Endothelial cell of hepatic sinusoid (primary cell): ENCODE measurements around the gene STOML1.
"Not testable (repeated sequence)": the region's sequence is repeated elsewhere in the genome, so short reads cannot be mapped to it uniquely, and the experiment has no call there.

Experiments used
- in situ Hi-C: cut with HindIII; loops from 2 replicates; pipeline ENCODE4 v1.10.0; 2017; ENCODE audit warnings: low sequenced_read_pairs

The STOML1 gene

DNA sequence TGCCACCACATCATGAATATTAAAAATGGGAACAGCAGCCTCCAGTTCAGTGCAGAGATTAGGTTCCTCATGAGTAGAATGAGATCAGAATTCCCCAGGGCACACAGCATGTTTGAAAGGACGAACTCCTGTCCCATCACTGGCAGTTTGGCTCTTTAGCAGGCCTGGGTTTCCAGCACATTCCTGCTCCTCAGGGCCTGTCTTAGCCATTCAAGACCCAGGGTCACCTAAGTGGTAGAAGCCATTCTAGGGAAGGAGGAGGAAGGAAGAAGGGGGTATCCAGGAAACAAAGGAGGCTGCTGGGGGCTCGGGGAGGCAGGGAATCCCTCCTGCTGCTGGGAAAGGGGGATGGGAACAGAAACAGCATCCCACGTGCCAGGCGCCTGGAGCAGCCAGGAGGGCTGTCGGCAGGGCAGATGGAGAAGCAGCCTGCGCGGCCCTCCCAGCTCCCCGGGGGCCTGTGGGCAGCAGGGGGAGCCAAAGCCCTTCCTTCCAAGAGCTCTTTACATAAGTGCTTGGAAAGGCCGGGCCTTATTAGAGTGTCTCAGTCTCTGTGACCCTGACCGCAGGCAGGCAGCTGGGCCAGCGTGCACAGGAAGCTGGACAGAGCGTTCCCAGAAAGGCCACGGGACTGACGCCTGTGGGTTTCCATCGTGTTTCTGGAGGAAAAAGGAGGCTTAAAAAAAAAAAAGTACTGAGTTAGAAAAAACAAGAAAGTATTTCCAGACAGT is 41.1 kb downstream of the STOML1 start:
- in situ Hi-C loops = no loop called here

DNA sequence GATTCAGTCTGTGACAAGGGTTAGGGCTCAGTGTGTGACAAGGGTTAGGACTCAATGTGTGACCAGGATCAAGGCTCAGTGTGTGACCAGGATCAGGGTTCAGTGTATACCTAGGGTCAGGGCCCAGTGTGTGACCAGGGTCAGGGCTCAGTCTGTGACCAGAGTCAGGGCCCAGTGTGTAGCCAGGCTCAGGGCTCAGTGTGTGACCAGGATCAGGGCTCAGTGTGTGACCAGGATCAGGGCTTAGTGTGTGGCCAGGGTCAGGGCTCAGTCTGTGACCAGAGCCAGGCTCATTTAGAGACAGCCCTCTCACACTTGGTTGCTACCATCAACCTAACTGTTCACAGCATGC is 41.6 kb downstream of the STOML1 start:
- in situ Hi-C loops = no loop called here

DNA sequence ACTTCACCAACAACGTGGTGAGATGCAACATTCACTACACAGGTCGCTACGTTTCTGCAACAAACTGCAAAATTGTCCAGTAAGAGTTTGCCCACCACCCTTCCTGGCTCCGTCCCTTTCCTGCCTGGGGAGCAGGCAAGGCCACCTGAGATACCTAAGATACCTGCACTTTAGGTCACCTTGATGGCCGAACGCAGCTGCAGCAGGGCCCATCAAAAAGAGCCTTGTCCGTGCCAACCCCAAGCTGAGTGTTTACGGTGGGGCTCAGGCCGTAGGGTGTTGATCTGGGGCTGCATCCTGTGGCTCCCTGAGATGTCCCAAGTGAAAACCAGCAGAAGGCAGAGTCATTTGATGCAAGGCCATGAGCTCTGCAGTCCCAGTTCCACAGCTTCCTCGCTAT is 42.6 kb downstream of the STOML1 start:
- in situ Hi-C loops = loop anchor here (5.0 to 10.0 kb wide), 2 partner anchors 175 to 358 kb away; no protein-coding TSS in a partner anchor

DNA sequence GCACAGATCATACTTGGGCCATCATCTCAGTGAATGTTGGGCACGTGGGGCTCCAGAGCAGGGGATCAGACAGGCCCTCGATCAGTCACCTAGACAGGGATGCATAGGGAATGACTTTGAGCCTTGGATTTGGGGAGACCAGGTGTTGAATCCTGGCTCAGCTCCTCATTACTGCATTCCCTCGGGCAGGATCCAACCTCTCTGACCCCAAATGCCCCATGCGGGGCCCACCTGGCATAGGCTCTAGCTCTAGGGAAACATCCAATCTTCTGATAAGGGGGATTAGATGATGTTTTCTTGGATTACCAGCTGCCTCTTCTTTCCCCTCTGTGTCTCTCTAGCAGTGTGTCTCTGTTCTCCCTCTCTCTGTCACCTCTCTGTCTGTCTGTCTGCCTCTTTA is 43.1 kb downstream of the STOML1 start:
- in situ Hi-C loops = loop anchor here (5.0 to 10.0 kb wide), 2 partner anchors 176 to 358 kb away; no protein-coding TSS in a partner anchor

DNA sequence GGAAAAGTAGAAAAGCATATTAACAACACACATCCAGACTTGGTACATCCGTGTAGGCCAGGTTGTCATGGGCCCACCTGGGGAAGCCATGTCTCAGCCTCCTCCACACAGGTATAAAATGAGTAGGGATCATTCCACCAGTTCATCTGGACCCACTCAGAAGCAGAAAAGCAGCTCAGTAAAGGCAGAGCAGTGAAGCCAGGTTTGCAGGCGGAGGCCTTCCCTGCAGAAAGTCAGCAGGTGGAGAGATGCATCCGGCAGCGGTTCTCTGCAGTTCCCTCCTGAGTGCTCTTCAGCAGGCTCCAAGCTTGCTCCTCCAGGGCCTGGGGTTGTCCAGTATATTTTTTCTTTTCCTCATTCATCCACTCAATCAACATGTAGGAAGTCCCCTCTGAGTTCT is 43.7 kb downstream of the STOML1 start:
- in situ Hi-C loops = loop anchor here (5.0 to 10.0 kb wide), 2 partner anchors 176 to 359 kb away; no protein-coding TSS in a partner anchor

DNA sequence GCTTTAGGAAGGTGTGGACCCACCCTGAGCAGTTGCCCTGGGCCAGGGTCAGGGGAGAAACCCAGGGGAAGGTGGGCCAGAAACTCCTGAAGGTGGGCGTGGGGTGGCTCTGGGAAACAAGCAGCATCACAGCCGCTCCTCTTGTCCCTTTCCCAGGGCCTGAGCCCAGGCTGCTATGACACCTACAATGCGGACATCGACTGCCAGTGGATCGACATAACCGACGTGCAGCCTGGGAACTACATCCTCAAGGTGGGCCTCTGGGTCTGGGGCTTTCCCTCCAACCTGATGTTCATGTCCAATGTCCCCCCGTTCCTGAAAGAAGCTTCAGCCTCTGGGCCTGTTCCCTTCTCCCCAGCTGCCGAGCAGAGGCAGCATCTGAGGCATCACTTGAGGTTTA is 44.4 kb downstream of the STOML1 start:
- in situ Hi-C loops = loop anchor here (5.0 to 10.0 kb wide), 2 partner anchors 177 to 360 kb away; no protein-coding TSS in a partner anchor

DNA sequence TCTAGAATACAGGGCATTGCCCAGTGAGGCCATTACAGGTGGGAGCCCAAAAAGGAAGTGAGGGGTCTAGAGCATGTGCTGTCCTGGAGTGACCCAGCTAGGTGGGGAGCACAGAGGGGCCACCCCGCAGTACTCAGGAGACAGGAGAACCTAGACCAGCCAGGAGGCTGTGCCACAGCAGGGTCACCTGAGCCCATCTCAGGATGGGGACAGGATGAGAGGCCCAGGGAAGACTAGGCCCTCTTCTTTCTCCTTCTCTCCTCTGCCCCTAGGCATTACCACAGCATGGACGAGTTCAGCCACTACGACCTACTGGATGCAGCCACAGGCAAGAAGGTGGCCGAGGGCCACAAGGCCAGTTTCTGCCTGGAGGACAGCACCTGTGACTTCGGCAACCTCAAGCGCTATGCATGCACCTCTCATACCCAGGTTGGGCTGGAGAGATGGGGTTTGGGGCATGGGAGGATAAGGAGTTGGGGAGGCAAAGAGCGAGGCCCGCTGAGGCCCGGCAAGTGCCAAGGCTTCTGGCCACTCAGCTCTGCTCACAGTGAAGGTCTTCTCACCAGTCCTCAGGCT is 45.2 kb downstream of the STOML1 start:
- in situ Hi-C loops = loop anchor here (5.0 to 10.0 kb wide), 2 partner anchors 178 to 360 kb away; no protein-coding TSS in a partner anchor

DNA sequence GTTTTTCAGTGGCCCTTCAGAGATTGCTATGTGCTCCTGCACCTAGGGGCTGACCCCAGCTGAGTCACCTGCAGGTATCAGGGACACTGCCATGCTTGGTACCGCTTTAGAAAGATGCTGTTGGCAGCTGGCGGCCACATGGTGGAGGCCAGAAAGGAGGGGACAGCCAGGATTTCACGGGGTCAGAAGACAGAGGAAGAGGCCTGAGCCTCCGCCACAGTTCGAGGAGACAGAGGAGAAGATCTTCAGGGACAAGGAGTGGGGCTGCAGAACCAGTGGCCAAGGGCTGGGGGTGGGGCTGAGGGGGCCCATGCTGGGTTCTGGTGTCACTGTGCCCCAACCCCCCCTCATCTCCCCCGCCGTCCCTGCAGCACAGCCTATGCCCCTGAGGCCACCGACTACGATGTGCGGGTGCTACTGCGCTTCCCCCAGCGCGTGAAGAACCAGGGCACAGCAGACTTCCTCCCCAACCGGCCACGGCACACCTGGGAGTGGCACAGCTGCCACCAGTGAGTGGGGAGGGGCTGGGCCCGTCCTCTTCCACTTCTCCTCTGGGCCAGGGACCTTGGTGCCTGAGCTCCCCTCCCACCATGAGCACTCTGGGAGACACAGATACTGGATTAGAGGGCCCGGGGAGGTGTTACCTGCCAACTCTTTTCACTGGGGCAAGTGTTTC is 45.9 kb downstream of the STOML1 start:
- in situ Hi-C loops = loop anchor here (5.0 to 10.0 kb wide), 2 partner anchors 179 to 361 kb away; no protein-coding TSS in a partner anchor

DNA sequence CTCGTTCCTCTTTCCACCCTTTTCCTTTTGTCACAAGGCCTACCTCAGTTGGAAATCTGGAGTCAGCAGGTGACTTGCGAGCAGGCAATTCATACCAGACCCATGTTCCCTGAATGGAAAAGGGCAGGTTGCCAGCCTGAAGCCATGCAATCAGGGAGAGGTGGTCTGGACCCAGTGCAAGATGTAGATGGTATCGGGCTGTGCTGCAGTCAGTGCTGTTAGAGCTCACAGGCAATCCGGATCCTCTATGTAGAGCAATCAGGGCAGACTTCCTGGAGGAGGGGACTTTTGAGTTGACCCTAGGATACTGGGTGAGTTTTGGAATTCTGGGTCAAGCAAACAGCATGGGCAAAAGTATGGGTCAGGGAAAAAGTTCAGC is 47.0 kb downstream of the STOML1 start:
- in situ Hi-C loops = loop anchor here (5.0 to 10.0 kb wide), 2 partner anchors 180 to 362 kb away; no protein-coding TSS in a partner anchor

DNA sequence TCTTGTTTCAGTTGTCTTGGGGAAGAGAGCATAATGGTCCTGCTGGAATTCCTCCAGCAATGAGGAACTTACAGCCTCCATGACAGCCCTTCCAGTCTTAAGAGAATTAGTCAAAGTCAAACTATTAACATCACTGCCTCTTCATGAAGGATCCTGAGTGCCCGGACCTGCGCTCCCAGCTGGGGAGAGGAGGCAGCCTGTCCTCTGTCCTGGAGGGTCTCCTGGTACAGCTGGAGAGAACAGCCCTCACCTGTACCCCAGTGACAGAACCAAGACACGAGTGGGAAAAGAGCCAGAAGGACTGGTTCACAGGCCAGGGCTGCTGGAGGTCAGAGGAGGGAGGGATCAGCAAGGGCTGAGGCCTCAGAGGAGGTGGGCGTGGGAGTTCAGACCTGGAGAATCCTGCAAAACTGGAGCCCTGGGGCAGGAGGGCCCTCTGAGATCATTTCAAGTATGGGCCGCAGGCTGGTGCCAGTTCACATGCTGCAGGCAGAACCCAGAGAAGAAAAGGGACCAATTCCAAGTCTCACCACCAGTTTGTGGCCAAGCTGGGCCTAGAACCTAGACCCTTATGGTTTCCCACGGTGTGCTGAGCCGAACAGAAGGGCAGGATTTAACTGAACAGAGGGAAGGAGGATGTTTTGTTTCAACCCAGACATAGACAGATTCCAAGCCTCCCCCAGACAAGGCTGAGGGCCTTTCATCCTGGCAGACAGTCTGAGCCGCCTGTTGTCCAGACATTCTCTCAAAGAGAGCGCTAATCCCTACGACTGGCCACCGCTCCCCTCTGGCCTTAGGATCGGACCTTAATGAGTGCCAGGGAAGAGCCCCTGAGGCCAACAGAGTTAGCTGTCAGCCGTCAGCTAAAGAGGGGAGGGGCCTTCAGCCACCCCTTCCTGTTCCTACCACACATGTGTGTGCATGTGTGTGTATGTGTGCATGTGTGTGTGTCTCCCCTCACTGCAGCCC is 47.6 kb downstream of the STOML1 start:
- in situ Hi-C loops = loop anchor here (5.0 to 10.0 kb wide), 2 partner anchors 180 to 363 kb away; no protein-coding TSS in a partner anchor

DNA sequence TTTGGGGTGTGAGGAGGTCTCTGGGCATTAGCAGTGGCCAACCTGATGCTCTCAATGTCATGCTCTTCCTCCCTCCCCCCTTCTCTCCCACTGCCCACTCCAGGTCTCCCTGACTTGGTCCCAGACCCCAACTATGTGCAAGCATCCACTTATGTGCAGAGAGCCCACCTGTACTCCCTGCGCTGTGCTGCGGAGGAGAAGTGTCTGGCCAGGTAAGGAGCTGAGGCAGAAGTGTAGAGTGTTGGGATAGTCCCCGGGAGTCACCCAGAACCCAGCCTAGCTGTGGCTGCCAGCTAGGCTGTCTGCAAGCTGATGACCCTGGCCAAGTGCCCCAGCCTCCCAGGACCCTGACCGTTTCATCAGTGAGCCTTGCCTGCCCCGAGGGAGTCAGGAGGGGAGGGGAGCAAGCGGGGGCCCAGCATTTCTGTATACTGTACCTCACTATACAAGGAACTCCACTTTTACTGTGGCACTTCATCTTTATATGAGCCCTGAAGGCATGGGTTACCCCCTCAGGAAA is 49.3 kb downstream of the STOML1 start:
- in situ Hi-C loops = loop anchor here (10.0 kb wide), 1 partner anchor 182 kb away; no protein-coding TSS in a partner anchor

DNA sequence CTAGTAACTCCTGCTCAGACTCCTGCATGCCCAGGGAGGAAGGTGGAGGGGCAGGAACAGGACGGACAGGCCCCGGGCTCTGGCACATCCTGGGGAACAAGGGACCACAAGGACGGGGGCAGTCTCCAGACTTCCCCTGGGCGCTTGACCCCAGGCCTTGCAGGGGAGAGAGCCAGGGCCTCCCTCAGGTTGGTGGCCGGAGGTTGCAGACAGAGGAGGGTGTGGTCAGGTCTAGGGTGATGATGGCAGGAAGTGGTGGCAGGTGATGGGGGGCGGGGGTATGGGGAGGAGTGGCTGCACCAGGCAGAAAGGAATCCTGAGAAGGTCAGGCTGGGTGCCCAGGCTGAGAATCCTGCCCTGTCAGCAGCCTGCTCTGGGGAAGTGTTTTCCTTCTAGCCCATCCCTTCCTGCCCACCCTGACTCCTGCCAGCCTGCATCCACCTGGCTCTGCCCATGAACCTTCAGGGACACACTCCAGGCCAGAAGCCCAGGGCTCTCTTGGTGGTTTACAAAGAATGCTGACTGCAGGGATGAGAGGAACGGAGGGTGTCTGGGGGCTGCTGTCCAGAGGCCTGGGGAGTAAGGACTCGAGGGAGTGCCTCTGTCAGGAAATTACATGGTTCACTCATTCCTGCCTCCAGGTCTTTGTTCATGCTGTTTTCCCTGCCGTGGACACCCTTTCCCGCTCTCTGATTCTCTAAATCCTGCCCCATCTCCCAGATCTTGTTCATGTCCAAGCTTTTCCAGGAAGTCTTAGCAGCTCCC is 50.0 kb downstream of the STOML1 start:
- in situ Hi-C loops = loop anchor here (10.0 kb wide), 1 partner anchor 183 kb away; no protein-coding TSS in a partner anchor

DNA sequence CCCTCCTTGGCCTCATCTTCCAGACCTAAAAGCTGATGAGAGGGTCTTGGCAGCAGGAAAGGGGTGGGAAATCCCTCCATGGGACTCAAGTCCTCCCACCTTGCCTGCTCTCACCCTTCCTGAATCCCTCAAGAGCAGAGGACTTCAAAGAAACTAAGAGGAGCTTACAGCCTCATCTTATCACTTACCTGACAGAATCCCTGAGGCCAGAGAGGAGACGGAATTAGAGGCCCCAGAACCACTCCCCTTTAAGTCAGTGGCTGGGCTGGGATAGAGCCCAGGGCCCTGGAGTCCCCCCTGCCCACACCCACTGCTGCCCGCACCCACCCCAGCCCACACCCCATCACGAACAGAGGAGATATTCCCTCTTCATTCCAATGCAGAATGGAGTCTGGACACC is 50.6 kb downstream of the STOML1 start:
- in situ Hi-C loops = loop anchor here (10.0 kb wide), 1 partner anchor 183 kb away; no protein-coding TSS in a partner anchor

DNA sequence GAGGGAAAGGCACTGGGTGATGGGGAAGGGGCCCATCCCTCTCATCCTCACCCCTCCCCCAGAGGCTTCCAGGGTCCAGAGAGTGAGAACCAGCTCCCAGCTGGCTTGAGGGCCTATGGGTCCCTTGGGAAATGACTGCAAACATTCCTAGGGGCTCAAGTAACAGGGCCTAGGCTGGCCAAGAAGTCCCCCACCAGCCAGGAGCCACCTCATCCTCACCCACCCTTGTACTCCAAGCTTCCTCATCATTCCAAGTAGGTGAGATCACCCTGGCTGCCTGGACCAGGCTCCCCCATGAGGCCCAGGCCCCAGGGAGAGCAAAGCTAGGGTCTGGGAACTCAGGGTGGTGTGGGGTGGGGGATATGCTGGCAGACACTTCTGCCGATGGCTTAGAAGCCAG is 51.1 kb downstream of the STOML1 start:
- in situ Hi-C loops = loop anchor here (10.0 kb wide), 1 partner anchor 184 kb away; no protein-coding TSS in a partner anchor

DNA sequence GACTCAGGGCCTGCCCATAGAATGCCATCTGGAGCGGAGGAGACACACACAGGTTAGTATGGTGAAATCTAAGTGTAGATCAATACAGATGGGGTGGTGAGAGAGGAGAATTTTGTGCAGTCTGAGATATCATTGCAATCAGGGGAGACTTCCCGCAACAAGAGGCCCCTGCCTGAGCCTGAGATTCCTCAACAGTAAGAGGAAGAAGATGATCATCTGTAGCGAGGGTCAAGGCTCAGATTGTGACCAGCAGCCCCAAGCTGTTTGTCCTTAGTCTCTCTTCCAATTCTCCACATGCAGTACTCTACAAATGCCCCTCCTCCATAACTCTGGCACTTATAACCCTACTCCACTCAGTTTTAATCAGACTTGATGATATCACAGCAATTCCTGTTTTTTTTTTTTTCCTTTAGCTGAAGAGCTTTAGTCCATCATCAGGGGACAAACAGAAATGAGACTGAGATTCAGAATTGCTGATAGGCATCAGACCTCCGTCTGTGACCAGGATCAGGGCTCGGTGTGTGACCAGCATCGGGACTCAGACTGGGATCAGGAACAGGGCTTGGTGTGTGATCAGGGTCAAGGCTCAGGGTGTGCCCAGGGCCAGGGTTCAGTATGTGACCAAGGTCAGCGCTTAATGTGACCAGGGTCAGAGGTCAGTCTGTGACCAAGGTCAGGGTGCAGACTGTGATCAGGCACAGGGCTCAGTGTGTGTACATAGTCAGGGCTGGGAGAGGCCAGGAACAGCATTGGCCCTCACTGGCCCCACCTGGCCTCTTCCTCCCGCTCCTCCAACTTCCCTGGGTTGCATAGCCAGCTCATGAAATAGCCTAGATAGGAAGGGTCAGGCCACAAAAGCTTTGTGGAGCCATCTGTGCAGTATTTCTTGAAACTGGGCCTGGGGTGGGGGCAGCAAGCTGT is 51.8 kb downstream of the STOML1 start:
- in situ Hi-C loops = loop anchor here (10.0 kb wide), 1 partner anchor 184 kb away; no protein-coding TSS in a partner anchor

DNA sequence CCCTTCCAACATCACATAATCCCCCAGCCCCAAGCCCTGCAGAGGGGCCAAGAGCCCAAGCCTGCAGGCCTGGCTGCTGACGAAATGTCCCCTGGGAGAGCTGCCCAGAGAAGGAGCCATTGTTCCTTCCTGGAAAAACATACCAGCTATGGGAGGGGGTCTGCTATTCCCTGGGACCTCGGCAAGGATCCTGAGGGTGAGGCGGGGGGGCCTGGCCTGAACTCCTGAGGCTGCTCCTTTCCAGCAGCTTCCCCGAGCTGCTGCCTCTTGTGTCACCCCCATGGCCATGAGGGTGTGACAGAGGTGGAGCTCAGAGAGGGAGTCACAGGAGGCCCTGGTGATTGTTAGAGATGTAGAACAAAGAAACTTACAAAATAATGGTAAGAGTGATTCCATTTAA is 53.0 kb downstream of the STOML1 start:
- in situ Hi-C loops = no loop called here

DNA sequence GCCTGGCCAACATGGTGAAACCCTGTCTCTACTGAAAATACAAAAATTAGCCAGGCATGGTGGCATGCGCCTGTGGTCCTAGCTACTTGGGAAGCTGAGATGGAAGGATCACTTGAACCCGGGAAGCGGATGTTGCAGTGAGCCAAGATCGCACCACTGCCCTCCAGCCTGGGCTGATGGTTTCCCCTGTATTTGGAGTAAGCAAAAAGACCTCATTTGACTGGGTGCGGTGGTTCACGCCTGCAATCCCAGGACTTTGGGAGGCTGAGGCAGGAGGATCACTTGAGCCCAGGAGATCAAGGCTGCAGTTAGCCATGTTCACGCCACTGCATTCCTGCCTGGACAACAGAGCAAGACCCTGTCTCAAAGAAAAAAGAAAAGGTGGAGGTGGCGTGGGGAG is 53.6 kb downstream of the STOML1 start:
- in situ Hi-C loops = not testable (repeated sequence)

DNA sequence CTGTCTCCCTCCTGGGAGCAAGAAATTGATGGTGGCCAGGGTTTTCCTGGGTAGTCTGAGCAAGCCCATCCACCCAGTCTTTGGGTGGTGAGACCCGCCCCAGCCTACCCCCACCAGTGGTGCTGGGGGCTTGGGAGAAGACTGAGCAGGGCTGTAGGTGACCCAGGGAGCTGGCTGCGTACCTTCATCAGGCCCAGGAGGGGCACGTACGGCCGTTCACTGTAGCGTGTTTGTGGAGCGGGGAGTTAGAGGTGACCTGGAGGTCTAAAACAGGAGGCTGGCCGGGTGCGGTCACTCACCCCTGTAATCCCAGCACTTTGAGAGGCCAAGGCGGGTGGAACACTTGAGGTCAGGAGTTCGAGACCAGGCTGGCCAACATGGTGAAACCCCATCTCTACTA is 54.4 kb downstream of the STOML1 start:
- in situ Hi-C loops = no loop called here
